ENCODE measurements around the gene ARHGAP44.

Gene ARHGAP44, protein sequence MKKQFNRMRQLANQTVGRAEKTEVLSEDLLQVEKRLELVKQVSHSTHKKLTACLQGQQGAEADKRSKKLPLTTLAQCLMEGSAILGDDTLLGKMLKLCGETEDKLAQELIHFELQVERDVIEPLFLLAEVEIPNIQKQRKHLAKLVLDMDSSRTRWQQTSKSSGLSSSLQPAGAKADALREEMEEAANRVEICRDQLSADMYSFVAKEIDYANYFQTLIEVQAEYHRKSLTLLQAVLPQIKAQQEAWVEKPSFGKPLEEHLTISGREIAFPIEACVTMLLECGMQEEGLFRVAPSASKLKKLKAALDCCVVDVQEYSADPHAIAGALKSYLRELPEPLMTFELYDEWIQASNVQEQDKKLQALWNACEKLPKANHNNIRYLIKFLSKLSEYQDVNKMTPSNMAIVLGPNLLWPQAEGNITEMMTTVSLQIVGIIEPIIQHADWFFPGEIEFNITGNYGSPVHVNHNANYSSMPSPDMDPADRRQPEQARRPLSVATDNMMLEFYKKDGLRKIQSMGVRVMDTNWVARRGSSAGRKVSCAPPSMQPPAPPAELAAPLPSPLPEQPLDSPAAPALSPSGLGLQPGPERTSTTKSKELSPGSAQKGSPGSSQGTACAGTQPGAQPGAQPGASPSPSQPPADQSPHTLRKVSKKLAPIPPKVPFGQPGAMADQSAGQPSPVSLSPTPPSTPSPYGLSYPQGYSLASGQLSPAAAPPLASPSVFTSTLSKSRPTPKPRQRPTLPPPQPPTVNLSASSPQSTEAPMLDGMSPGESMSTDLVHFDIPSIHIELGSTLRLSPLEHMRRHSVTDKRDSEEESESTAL

DNA sequence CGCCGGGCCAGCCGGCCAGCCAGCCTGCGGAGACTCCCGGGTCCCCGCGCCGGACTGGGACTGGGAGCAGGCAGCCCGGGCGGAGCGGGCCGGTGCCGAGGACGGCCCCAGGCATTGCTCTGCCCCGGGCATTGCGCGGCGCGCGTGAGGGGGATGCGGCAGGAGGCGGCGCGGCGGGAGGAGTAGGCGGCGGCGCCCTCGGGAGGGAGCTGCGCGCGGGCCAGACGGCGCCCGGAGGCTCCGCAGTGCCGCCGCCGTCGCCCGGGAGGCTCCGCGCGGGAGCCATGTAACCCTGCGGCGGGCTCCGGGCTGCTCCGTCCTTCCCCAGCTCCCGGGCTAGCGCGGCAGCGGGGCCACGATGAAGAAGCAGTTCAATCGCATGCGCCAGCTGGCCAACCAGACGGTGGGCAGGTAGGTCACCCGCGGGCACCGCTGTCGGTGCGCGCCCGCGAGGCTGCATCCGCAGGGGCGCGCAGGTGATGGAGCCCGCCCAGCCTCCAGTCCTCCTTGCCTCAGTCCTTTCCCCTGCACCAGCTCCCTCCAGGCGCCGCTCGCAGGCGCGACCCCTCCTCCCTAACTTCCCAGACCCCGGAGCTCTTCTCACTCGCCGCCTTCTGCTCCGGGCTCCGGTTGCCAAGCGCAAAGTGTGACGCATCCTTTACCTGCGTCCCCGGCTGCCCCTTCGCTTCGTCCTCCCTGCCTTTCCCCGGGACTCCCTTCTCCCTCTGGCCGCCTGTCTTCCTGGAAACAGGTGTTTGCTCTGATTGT lies at the start of gene ARHGAP44:
Gene ARHGAP44, plus strand, starts transcription at position 18 of the 768 bp plus-strand sequence. Its CDS starts 341 bp downstream, at position 359.
- no peak for DNase-seq (ENCODE audit: low read depth)

DNA sequence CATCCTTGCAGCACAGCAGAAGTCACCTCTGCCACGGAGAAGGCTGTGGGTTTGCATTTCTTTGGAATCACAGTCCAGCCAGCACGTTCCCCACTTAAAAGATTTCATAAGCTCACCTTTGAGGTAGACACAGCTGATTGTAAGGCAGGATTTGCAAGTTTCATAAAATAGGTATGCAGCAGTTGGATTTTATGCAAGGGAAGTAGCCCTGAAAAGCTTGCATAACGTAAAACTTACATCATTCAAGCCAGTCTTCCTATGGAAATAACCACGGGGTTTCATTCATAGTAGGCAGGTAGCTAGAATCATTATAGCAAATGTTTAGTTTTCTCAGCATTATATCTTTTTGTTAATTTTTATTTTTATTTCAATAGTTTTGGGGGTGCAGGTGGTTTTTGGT lies 49.8 kb upstream of the ARHGAP44 start:
- DNase-seq (ENCODE audit: low read depth), result no peak

DNA sequence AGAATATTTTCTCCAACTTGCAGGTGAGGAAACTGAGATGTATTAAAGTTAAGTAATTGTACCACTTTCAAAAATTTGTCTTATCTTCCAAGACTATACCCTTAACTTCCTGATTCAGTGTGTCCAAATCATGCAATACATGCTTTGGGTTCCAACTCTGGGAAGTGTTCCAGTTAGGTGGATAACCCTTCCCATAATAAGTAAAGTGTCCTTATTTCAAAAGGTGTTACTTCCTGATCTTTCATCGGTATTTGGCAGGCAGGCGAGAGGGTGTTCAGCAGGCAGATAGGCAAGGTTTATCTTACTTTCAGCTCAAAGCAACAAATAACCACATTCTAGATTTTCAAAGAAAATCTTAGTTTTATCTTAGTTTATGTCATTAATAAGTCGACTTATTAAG lies 46.3 kb upstream of the ARHGAP44 start:
- DNase-seq (ENCODE audit: low read depth), result no peak

DNA sequence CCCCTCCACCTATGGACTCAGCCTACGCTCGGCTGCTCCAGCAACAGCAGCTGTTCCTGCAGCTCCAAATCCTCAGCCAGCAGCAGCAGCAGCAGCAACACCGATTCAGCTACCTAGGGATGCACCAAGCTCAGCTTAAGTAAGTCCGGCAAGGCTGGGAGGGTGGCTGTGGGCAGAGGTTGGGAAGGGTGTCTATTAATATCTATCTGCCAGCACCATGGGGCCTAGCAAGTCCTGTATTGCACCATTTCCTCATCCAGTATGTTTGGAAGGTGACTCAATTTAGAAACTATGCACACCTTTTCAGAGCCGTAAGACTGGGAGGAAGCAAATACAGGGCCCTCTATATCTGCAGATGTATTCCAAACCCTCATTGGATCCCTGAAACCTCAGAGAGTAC lies 45.0 kb upstream of the ARHGAP44 start:
- DNase-seq (ENCODE audit: low read depth), result no peak

DNA sequence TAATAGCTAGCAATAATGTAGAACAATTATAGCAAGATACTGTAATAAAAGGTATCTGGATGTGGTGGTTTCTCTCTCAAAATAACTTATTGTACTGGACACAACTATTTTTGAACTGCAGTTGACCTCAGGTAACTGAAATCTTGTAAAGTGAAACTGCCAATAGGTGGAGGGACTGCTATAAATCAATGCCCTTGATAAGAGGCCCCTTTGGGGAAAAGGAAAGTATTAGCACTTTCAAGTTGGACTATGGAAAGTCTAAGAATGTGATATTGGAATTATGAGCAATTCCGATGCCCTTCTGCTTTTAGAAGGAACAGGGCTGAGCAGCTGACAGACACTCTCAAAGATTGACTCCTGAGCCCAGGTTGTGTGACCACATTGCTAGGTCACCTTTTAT lies 44.5 kb upstream of the ARHGAP44 start:
- DNase-seq (ENCODE audit: low read depth), result no peak

DNA sequence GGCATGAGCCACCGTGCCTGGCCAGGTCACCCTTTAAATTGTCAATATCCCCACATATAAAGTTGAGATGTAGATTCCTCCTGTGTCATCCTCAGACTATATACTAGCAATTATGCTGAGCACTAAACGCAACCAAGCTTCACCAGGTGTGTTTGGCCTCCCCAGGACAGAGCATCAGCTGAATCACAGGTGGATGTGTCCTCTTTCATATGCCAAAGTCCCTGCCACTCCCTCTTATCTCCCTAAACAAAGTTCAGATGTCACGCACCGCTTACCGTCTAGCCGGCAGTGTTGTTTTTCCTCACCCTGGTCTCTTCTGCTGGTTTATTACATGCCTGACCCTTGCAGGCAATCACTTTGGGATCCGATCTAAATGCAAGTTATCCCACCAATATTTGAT lies 43.8 kb upstream of the ARHGAP44 start:
- DNase-seq (ENCODE audit: low read depth), result no peak

DNA sequence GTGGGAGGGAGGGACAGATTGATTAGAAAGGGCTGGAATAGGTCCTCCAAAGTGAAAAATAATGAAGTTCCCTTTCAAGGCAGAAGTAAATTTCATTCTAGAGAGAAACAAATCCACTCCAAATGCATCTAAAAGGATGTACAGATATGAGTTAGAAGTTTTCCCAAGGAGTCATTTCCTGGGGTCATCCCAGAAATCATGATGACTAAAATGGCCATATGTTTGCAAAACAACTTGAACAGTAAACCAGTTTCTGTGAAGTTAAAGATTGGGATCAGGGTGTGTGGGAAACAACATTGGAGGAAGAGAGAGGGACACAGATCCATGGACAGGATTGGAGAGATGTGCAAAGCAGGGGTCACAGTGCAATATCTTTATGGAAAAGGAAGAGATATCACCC lies 32.5 kb upstream of the ARHGAP44 start:
- no peak for DNase-seq (ENCODE audit: low read depth)

DNA sequence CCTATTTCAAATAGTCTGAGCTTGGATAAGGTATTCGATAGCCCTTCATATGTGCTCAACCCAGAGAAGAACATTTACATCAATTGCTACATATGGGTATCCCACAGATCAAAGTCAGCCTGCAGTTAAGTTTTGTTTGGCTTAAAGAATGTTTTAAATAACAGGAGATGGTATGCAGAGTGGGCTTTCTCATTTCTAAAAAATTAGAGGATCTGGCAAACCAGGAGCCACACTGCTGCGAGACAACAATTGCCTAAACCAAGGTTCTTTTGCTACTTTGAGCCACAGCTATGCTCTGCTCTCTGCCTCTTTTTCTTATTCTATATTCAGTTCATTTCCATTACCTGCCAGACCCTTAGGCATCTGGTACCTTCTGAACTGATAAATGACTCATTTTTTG lies 30.2 kb upstream of the ARHGAP44 start:
- no peak for DNase-seq (ENCODE audit: low read depth)

DNA sequence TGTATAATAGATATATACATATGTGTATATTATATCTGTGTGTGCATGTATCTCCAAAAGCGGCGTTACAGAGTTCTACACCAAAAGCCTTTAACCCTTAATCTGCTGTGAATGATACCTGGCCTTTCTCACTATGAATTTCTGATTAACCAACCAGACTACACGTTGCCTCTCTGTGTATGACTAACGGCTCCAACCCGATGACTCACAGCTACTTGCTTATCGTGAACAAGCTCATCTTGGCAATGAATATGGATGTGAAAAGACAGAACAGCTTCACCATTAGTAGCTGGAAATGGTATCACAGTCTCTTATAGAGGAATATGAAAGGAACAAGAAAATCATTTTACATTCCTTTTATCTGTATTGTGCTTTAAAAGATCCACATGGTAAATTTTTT lies 23.8 kb upstream of the ARHGAP44 start:
- DNase-seq (ENCODE audit: low read depth), result no peak

DNA sequence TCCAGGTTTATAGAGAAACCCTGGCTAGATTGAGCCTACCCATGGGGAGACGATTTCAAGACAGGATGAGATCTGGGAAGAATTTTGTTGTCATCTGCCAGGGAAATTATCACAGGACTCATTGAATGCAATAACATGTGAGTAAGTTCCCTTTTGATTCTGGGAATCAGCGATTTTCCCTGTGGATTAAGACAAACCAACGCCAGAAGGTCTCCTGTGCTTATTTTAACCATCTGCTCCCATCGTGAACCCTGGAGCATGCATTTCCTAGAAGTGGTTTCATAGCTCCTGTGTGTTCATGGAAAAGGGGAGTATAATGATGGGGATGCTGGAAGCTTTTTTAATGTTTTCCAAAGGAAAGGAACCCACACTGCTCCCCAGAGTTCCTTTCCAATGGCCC lies 21.0 kb upstream of the ARHGAP44 start:
- no peak for DNase-seq (ENCODE audit: low read depth)

DNA sequence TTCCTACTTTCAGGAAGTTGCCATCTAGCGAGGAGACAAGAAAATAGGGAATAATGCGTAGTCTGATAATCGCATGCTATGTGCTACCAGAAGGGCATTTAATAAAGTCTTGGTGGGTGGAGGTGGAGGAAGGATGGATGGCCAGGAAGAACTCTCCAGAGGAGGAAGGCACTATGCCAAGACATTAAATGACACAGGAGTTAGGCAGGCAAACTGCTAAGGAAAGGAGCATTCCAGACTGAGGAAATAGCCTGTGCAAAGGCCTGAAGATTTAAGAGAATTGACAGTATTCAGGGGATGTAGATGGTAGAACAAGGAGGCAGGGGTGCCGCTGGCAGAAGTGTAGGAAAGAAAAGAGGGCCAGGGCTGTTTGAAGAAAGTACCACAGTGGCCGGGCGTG lies 19.3 kb upstream of the ARHGAP44 start:
- DNase-seq (ENCODE audit: low read depth), result no peak

DNA sequence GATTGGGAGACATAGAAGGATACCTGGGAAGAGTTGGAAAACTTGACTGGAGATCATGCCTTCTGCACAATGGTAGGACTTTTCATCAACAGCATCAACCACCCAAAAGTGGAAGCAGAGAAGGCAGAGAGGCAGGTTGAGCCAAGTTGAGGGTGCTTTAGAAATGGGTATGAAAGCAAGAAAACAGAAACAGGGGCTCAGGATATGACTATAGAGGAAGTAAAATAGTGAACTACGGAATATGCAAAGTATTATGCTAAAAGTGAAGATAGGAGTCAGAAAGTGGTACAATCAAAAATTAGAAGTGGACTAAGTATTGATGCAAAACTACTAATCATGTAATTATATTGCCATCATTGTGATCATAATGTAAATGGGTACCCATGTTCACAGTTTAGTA lies 16.1 kb upstream of the ARHGAP44 start:
- DNase-seq (ENCODE audit: low read depth), result no peak

DNA sequence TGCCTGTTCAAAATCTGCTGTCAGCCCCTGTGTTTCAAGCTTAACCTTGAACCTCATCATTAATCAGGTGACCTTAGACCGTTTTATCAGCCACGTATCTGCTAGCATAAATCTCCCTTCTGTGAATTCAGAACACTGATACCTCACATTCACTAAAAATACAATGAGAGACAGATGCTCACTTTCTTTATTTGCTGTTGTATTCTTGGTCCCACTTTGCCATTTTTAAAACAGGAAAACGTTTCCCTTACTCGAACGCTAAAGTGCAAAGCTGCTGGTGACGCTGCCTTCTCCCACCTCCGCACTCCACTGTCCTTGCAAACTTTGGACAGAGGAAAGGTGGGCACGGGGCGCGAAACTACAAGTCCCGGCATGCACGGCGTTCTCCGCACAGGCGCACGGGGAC lies 220 bp upstream of the ARHGAP44 start:
- DNase-seq (ENCODE audit: low read depth), result no peak

DNA sequence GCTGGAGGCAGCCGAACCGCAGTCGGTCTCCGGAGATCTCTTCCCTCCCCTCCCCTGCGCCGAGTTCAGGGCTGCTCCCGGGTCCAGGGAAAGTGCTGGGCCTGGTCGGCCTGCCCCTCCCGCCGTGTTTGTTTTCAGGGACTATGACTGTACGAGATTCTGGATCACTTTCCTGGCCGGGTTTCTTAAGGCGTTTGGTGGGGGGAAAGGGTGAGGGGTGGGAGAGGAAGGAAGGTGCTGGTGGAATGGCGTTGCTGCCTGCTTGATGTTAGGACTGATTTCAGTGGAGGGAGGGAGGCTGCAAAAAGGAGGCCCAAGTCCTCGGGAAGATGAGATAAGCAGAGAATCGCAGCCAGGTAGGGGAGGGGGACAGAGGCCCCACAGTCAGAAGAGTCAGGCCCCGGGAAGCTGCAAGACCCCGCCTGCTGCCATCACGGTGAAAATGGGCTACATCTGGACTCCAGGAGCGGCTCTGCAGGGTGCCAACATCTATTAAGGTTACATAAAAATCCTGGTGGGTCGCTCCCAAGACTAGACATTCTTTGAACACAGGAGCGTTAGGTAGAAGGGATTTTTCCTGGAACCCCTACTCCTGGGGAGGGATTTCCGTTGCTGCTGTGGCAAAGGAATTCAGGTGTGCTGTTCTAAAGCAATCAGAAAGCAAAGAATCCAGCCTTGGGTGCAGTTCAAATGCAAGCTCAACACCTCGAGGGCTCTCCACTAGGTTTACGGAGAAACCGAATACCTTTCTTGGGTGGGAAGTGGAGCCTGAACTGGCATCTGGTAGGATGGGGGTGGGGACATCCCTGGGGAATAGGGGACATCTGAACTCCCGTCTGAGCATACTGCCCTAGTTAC lies 1.2 kb downstream of the ARHGAP44 start:
- no peak for DNase-seq (ENCODE audit: low read depth)

DNA sequence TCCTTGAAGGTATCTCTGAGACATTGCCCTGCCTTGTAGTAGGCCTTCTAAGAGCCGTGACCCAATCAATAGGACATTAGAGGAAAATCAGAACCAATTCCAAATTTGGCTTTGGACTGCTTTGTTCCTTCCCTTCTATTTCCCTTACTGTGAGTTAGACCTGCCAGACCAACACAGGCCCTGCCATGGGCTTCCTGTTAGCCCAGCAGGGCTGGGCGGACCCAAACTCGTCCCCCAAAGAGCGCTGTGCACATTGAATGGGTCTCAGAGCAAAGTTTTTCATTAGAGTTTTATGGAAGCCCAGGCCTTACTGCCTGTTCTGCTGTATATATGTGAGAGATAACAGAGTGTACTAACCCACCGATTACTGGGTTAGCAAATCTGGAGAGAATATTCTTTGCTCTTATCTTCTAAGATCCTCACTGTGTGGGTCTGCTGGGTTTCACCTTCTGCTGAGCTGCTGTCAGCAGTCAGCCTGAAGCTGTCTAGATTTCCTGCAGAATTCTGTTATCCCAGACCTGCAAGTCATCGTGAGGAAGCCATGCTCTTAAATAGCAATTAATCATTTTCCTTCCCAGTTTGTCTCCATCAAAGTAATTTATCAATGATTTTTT lies 5.7 kb downstream of the ARHGAP44 start:
- DNase-seq (ENCODE audit: low read depth), result no peak

DNA sequence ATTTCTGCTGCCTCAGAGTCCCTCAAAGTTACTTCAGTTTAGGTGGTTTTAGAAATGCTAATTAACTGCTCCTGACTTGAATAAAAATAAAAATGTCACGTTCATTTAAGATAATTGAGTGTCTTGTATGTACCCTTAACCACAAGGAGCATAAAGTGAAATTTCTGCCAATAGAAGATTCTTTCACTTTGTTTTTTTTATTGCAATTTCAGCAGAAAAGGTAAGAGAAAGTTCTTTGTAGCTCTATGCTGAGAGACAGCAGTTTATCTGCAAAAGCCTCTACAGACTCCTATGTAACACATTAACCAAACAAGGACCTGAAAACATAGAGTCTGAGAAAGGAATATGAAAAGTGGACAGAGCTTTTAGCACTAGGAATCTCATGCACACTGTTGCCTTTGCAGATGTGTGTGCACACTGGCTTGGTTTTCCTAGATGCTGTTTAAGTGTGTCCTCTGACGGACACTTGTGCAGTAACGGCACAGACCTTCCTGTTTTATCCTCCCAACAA lies 11.6 kb downstream of the ARHGAP44 start:
- DNase-seq (ENCODE audit: low read depth), result no peak

DNA sequence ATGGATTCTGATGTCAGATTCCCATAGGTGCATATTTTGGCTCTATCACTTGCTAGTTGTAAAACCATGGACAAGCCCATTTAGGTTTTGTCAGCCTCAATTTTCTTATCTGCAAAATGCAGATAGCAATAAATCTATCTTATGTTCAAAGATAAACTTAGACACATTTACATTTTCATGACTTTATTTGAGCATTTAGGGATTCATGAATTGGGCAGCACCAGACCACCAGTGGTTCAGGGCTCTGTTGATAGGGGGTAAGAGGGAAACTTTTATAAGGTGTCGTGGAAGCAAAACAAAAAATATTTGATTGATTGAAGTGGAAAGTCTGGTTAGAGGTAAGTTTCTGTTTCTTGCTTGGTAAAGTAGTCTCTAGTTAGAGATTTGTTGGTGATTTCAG lies 17.3 kb downstream of the ARHGAP44 start:
- no peak for DNase-seq (ENCODE audit: low read depth)

DNA sequence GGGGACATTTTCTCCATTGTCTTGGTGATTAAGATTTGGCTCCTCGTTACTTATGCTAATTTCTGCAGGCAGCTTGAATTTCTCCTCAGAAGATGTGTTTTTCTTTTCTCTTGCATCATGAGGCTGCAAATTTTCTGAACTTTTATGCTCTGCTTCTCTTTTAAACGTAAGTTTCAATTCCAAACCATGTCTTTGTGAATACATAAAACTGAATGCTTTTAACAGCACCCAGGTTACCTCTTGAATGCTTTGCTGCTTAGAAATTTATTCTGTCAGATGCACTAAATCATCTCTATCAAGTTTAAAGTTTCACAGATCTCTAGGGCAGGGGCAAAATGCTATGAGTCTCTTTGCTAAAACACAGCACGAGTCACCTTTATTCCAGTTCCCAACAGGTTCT lies 19.4 kb downstream of the ARHGAP44 start:
- DNase-seq (ENCODE audit: low read depth), result no peak

DNA sequence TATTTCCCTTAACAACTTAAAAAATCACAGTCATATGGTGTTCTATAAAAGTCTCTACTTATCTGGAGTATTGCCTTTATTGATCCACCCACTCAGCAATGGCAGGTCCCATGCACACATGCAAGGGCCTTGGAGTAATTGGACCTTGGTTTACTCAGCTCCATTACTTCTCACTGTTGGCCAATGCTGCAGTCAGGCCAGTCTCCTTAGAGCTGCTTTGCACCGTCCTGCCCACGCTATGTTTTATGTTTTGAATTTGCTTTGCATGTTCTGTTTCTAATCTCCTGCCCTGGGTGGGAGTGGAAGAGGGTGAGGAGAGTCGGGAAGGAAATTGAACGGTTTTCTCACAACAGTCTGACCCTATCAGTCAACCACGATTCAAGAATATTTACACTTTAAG lies 23.6 kb downstream of the ARHGAP44 start:
- no peak for DNase-seq (ENCODE audit: low read depth)

DNA sequence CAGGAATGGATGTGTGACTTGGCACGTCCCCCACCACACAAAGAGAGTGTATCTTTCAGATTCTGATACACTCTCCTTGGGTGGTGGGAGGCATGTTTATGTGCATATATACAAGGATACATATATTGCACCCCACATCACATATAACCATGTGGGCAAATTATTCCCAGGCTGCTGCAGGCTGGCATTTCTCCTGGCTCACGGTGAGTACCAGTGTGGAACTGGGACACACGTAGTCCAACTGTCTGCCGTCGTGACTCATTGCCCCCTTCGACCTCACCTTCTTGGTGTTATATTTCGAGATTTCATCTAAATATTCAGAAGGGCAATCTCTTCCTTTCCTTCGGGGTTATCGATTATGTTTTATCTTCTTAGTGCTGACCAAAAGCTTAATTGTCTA lies 24.4 kb downstream of the ARHGAP44 start:
- DNase-seq (ENCODE audit: low read depth), result no peak

DNA sequence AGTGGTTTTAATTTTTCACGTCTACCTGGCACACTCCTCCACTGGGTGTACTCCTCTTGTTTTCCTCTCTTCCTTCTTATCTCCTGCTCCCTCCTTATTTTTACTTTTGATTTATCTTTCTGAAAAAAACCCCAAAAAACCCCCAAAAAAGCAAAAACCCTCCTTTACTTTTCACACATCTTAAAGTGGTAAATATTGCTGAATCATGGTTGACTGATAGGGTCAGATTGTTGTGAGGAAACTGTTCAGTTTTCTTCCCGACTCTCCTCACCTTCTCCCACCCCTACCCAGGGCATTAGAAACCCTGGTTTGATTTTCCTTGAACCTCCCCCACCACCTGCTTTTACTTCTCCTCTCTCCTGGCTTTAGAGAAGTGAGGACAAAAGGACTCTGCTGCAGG lies 25.4 kb downstream of the ARHGAP44 start:
- no peak for DNase-seq (ENCODE audit: low read depth)
